ENCODE results near the gene ZNF668. TPM values are rescaled to one million over a fixed set of nuclear protein-coding genes. Genes with fewer than 3 reads are reported as not detected.

The ZNF668 gene
- total and polyA plus RNA-seq, 2 of the 4 experiments (the other 2 are of a cell fraction) = 4.5 to 11.6 TPM

DNA sequence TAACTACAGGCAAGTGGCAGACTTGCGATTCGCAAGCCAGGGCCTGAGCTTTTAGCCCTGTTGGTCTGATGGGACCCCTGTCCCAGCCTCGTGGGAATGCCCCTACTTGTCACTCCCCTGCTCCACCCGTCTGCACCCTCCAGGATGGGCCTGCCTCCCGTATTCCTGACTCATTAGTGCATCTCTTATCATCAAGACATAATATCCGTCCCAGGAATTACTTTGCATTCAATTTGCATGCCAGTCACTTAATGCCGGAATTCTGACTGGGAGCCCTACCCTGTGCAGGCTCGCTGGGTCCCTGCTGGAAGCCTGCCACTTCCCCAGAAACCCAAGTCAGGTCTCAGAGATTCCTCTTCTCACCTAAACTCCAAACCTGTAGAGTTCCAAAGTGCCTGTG lies 11.4 kb upstream of the ZNF668 start (continued):
- TF ChIP-seq MAZ (IDR thresholded peaks at IDR 0.05; ENCODE audit: borderline replicate concordance, low read depth, low read length) (no peak), RFX5 (IDR thresholded peaks at IDR 0.05; ENCODE audit: low read depth, low read length) (no peak), NFE2L2 (IDR thresholded peaks at IDR 0.05; ENCODE audit: low read depth, low read length) (no peak)
- TF ChIP-seq, protein P1, sequence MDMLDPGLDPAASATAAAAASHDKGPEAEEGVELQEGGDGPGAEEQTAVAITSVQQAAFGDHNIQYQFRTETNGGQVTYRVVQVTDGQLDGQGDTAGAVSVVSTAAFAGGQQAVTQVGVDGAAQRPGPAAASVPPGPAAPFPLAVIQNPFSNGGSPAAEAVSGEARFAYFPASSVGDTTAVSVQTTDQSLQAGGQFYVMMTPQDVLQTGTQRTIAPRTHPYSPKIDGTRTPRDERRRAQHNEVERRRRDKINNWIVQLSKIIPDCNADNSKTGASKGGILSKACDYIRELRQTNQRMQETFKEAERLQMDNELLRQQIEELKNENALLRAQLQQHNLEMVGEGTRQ (IDR thresholded peaks at IDR 0.05; ENCODE audit: low read depth, low read length) = no peak

DNA sequence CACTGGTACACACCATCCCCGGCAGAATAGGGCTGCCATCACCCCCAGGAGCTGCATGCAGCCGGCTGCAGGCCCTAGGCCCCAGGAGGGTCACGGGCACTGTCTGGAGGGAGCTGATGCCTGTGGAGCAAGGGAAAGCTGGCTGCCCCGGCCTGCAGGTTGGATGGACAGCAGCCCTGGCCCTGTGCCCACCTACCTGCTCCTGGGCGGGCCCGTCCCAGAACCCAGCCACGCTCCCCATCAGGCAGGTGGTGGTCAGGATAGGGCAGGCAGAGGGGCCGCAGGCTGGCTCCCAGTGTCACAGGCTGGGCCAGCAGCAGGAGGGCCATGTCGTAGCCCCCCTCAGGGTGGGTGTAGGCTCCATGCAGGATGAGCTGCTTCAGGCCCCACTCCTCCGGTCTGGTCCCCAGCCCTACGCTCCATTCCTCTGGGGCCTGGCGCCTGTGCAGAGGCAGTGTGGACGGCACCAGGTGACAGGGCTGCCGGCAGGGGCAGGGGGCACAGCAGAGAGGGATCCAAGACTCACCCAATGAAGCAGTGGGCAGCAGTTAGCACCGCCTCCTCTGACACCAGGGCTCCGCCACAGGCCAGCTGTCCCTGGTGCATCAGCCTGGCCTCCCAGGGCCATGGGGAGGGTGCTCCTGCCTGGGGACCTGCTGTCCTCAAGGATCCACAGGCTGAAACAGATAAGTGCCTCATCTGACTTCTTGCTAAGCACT lies 10.7 kb upstream of the ZNF668 start:
- in situ Hi-C loops (cut with MboI; ENCODE audit: low sequenced_read_pairs) = loop anchor here (10.0 kb wide), 1 partner anchor 100 kb away; the partner anchor contains the start of gene HSD3B7
- H4K20me1 ChIP-seq (ENCODE audit: insufficient read depth, low read length) = peaks cover 21% of the 10 kb centered on the region
- TF ChIP-seq, protein P2, sequence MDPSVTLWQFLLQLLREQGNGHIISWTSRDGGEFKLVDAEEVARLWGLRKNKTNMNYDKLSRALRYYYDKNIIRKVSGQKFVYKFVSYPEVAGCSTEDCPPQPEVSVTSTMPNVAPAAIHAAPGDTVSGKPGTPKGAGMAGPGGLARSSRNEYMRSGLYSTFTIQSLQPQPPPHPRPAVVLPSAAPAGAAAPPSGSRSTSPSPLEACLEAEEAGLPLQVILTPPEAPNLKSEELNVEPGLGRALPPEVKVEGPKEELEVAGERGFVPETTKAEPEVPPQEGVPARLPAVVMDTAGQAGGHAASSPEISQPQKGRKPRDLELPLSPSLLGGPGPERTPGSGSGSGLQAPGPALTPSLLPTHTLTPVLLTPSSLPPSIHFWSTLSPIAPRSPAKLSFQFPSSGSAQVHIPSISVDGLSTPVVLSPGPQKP (IDR thresholded peaks at IDR 0.05; ENCODE audit: borderline replicate concordance, low read depth, low read length) = no peak
- TF ChIP-seq MAZ (IDR thresholded peaks at IDR 0.05; ENCODE audit: borderline replicate concordance, low read depth, low read length) (no peak), POLR2A (IDR thresholded peaks at IDR 0.05; ENCODE audit: low read depth, low read length) (no peak), RFX5 (IDR thresholded peaks at IDR 0.05; ENCODE audit: low read depth, low read length) (no peak), CEBPB (IDR thresholded peaks at IDR 0.05; ENCODE audit: low read depth, low read length) (no peak), RCOR1 (IDR thresholded peaks at IDR 0.05; ENCODE audit: insufficient replicate concordance, low read length) (no peak)
- TF ChIP-seq, protein P1 (IDR thresholded peaks at IDR 0.05; ENCODE audit: low read depth, low read length) = no peak
- TF ChIP-seq, protein P3, sequence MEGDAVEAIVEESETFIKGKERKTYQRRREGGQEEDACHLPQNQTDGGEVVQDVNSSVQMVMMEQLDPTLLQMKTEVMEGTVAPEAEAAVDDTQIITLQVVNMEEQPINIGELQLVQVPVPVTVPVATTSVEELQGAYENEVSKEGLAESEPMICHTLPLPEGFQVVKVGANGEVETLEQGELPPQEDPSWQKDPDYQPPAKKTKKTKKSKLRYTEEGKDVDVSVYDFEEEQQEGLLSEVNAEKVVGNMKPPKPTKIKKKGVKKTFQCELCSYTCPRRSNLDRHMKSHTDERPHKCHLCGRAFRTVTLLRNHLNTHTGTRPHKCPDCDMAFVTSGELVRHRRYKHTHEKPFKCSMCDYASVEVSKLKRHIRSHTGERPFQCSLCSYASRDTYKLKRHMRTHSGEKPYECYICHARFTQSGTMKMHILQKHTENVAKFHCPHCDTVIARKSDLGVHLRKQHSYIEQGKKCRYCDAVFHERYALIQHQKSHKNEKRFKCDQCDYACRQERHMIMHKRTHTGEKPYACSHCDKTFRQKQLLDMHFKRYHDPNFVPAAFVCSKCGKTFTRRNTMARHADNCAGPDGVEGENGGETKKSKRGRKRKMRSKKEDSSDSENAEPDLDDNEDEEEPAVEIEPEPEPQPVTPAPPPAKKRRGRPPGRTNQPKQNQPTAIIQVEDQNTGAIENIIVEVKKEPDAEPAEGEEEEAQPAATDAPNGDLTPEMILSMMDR (conservative IDR thresholded peaks at IDR 0.05; ENCODE audit: low read depth, low read length) = no peak

More for the DNA sequence above, 10.7 kb upstream of the ZNF668 start:
- no peak overlapping the region for H3K4ac ChIP-seq (ENCODE audit: low read depth, low read length)
- H3K18ac ChIP-seq (ENCODE audit: low read depth, low read length) = no peak overlapping the region
- H3K27ac ChIP-seq (ENCODE audit: insufficient read depth, low read length) = no peak overlapping the region
- peaks cover 3% of the 10 kb centered on the region; the same call in 1 of the 2 replicates for H3K9me1 ChIP-seq (ENCODE audit: insufficient read depth, low read length)
- DNase-seq (no peak), ATAC-seq (ENCODE audit: low read depth) (peak; percentile 31)
- no peaks in the 10 kb centered on the region for H3K4me1 ChIP-seq (ENCODE audit: control insufficient read depth, insufficient read depth, low read length)
- H4K5ac ChIP-seq (ENCODE audit: low read depth, low read length) = no peak overlapping the region
- no peak overlapping the region for H4K8ac ChIP-seq (ENCODE audit: low read depth in 2 of 2, low read length in 2 of 2)
- H3K4me3 ChIP-seq (ENCODE audit: insufficient read depth, low read depth, low read length) = no peak overlapping the region
- H4K91ac ChIP-seq (ENCODE audit: insufficient read depth, low read depth, low read length) = no peak overlapping the region
- no peak overlapping the region for H2BK120ac ChIP-seq (ENCODE audit: low read depth, low read length)
- H3K27me3 ChIP-seq (ENCODE audit: control insufficient read depth, insufficient read depth, low read length) = no peaks in the 10 kb centered on the region
- no peak overlapping the region for H2AK9ac ChIP-seq (replicated peaks; ENCODE audit: low read depth, low read length, poor library complexity)
- no peak overlapping the region for H3K23ac ChIP-seq (ENCODE audit: low read depth, low read length)
- H2BK15ac ChIP-seq (ENCODE audit: low read depth, low read length) = no peak overlapping the region
- no peak overlapping the region for H3K14ac ChIP-seq (replicated peaks; ENCODE audit: low read depth, low read length)
- no peak overlapping the region for H3K4me2 ChIP-seq (ENCODE audit: low read depth, low read length)
- WGBS, 2 experiments (ENCODE audit: extremely low coverage in 2 of 2, insufficient read length in 1 of 2) = 92% methylated on average over 5 of the region's 16 CpGs; no CpG with 5 or more reads in 1 of the 2 experiments
- H2AK5ac ChIP-seq (ENCODE audit: low read depth, low read length) = no peak overlapping the region
- H3K56ac ChIP-seq (ENCODE audit: extremely low read depth, insufficient read depth, low read length) = no peak overlapping the region
- H2BK20ac ChIP-seq (ENCODE audit: low read depth, low read length) = no peak overlapping the region
- POLR2A ChIA-PET (ENCODE audit: unreplicated experiment) = interaction anchor here (0.6 kb wide), 1 partner anchor 90 kb away, joined by 4 read pairs; no protein-coding TSS in a partner anchor
- H3K36me3 ChIP-seq (ENCODE audit: control insufficient read depth, insufficient read depth, low read length) = peaks cover 66% of the 10 kb centered on the region
- H3K9me3 ChIP-seq (ENCODE audit: control insufficient read depth, insufficient read depth, low read length) = no peaks in the 10 kb centered on the region
- H2BK5ac ChIP-seq (ENCODE audit: low read depth, low read length, poor library complexity, severe bottlenecking) = no peak overlapping the region
- H3K9ac ChIP-seq (ENCODE audit: low read depth, low read length) = no peak overlapping the region
- no peak overlapping the region for H2AFZ ChIP-seq (replicated peaks; ENCODE audit: low read length, poor library complexity)
- intact Hi-C loops (cut with micrococcal nuclease) = no loop called here
- CTCF ChIA-PET = interaction anchor here (0.6 kb wide), 1 partner anchor 57 kb away, joined by 3 read pairs; no protein-coding TSS in a partner anchor
- peaks cover 9 to 48% of the 10 kb centered on the region in 2 experiments for H3K79me1 ChIP-seq (ENCODE audit: low read depth in 1 of 2, low read length in 2 of 2)
- BruUV-seq (replicated peaks) = no TSS peak
- dilution Hi-C loops (cut with HindIII; ENCODE audit: low sequenced_read_pairs, unreplicated experiment) = no loop called here

Data from IMR-90 (cell line).